IPS-20b (cell line): Measurements from ENCODE around the gene ASPM.
"Not testable (repeated sequence)": the region's sequence is repeated elsewhere in the genome, so short reads cannot be mapped to it uniquely, and the experiment has no call there.

Source experiments
- H3K27ac ChIP-seq: one replicate; pipeline ENCODE4 v1.5.1; 2013; ENCODE audit warnings: low read length
- H3K27me3 ChIP-seq: 2 replicates; pipeline ENCODE4 v1.6.1; 2013; ENCODE audit warnings: mild to moderate bottlenecking, low read length, inconsistent platforms; ENCODE audit not compliant: insufficient read depth
- H3K36me3 ChIP-seq: 2 replicates; pipeline ENCODE4 v1.6.1; 2013; ENCODE audit warnings: low read depth, mild to moderate bottlenecking, inconsistent platforms, low read length, moderate library complexity; ENCODE audit not compliant: insufficient read depth
- H3K4me1 ChIP-seq: 2 replicates; pipeline ENCODE4 v1.6.1; 2013; ENCODE audit warnings: mild to moderate bottlenecking, control low read depth, inconsistent platforms, low read length, moderate library complexity; ENCODE audit not compliant: insufficient read depth
- H3K4me3 ChIP-seq: 2 replicates; pipeline ENCODE4 v1.5.1; 2013; ENCODE audit warnings: mild to moderate bottlenecking, low read length, inconsistent platforms
- H3K9ac ChIP-seq: 2 replicates; pipeline ENCODE4 v1.6.1; 2013; ENCODE audit warnings: low read depth, mild to moderate bottlenecking, inconsistent platforms, low read length, moderate library complexity
- H3K9me3 ChIP-seq: 2 replicates; pipeline ENCODE4 v1.6.1; 2013; ENCODE audit warnings: mild to moderate bottlenecking, low read depth, low read length, inconsistent platforms; ENCODE audit not compliant: insufficient read depth

Gene ASPM

DNA sequence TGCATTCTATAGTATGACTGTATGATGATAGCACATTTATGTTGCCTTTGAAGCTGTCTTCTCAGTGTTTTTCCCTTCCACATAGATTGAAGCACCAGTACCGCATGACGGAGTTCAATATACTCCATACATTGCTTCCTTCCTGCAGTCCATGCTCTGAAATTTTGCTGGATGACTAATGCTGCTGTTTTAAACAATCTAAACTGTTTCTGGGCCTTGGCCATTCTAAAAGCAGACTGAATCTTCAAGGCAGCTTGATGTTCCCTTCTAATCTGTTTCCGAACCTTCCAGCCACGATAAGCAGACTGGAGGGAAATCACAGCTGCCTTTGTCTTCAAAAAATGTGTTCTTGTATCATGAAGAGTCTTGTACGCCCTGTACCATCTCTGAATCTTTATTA is 43.2 kb downstream of the ASPM start:
- Histone ChIP-seq H3K9me3 (peaks cover 55% of the 10 kb centered on the region), H3K27me3 (no peaks in the 10 kb centered on the region)

DNA sequence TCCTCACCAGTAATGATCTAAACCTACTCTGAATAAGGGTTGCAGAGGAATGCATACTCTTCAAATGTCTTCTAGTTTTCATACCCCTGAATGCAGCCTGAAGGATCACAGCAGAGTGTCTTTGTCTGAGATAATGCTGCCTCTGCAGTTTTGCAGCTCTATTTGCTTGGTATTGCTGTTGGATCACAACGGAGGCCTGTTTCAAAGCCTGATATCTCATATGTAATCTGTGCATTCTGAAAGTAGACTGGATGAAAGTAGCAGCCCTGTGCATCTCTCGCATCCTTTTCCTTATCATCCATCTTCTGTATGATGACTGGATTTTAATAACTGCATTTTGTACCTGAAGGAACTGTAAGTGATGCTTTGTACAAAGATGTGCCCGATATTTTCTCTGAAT is 44.5 kb downstream of the ASPM start:
- Histone ChIP-seq H3K4me1 (no peaks in the 10 kb centered on the region; the same call in 1 of the 2 replicates), H3K4me3 (no peak overlapping the region), H3K36me3 (peaks cover 62% of the 10 kb centered on the region), H3K9me3 (peaks cover 55% of the 10 kb centered on the region), H3K9ac (no peak overlapping the region), H3K27ac (no peak overlapping the region), H3K27me3 (no peaks in the 10 kb centered on the region)

More for the DNA sequence above, 43.2 kb downstream of the ASPM start:
- Histone ChIP-seq H3K9ac (no peak overlapping the region), H3K4me3 (no peak overlapping the region), H3K36me3 (peaks cover 74% of the 10 kb centered on the region), H3K27ac (no peak overlapping the region), H3K4me1 (no peaks in the 10 kb centered on the region; the same call in 1 of the 2 replicates)

GRCh38 chr1:197100677-197101076 is 45.8 kb downstream of the ASPM start:
- Histone ChIP-seq H3K9me3 (peaks cover 51% of the 10 kb centered on the region), H3K9ac (no peak overlapping the region), H3K27ac (no peak overlapping the region), H3K36me3 (peaks cover 57% of the 10 kb centered on the region), H3K4me3 (no peak overlapping the region), H3K4me1 (no peaks in the 10 kb centered on the region; the same call in 1 of the 2 replicates), H3K27me3 (no peaks in the 10 kb centered on the region)

GRCh38 chr1:197099444-197099843 is 47.0 kb downstream of the ASPM start:
- H3K36me3 ChIP-seq = peaks cover 49% of the 10 kb centered on the region

DNA sequence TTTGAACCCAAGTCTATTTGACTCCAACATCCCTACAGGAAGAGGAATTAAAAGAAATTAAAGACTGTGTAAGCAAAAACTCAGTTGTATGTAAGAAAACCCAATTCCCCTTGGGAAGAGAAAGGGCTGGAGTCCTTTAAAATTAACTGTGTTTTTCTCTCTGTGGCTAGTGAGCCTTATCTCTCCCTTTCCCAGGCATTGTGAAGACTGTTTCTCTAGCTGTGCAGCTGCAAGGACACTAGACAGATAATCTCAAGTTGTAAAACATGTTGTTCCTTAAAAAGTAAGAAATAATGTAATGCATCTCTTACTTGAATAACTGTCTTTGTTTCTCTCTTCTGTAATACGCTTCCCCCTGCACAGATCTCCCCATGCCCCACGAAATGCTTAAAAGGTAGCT is 49.5 kb downstream of the ASPM start:
- H3K4me1 ChIP-seq, H3K9ac ChIP-seq, H3K27me3 ChIP-seq, H3K27ac ChIP-seq, H3K4me3 ChIP-seq: not testable (repeated sequence)
- H3K9me3 ChIP-seq = peaks cover 14% of the 10 kb centered on the region
- H3K36me3 ChIP-seq = peaks cover 47% of the 10 kb centered on the region

More at GRCh38 chr1:197099444-197099843, 47.0 kb downstream of the ASPM start:
- H3K9ac ChIP-seq = no peak overlapping the region
- H3K4me3 ChIP-seq = no peak overlapping the region
- no peaks in the 10 kb centered on the region for H3K27me3 ChIP-seq
- H3K9me3 ChIP-seq = peaks cover 39% of the 10 kb centered on the region
- H3K4me1 ChIP-seq = no peaks in the 10 kb centered on the region; the same call in 1 of the 2 replicates
- no peak overlapping the region for H3K27ac ChIP-seq

DNA sequence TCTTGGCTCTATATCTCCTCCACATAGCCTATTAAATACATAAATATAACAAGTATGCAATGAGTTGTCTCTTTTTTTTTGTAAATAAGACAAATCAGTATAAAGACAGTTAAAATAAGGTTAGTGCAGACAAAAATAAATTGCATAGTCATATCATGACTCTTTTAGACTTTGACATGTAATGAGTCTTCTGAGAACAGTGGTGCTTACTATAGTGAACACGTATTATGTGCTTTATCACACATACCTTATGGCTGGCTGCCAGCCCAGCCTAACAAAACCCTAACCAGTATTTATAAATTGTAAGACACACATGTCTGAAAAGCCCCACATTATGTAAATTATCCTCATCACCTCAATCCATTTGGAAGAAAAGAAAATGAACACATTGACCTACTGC is 50.3 kb downstream of the ASPM start:
- H3K9ac ChIP-seq = no peak overlapping the region
- no peaks in the 10 kb centered on the region for H3K27me3 ChIP-seq
- no peak overlapping the region for H3K27ac ChIP-seq
- H3K9me3 ChIP-seq = peaks cover 7% of the 10 kb centered on the region; the same call in 1 of the 2 replicates
- H3K36me3 ChIP-seq = peaks cover 54% of the 10 kb centered on the region
- no peak overlapping the region for H3K4me3 ChIP-seq
- H3K4me1 ChIP-seq = no peaks in the 10 kb centered on the region

DNA sequence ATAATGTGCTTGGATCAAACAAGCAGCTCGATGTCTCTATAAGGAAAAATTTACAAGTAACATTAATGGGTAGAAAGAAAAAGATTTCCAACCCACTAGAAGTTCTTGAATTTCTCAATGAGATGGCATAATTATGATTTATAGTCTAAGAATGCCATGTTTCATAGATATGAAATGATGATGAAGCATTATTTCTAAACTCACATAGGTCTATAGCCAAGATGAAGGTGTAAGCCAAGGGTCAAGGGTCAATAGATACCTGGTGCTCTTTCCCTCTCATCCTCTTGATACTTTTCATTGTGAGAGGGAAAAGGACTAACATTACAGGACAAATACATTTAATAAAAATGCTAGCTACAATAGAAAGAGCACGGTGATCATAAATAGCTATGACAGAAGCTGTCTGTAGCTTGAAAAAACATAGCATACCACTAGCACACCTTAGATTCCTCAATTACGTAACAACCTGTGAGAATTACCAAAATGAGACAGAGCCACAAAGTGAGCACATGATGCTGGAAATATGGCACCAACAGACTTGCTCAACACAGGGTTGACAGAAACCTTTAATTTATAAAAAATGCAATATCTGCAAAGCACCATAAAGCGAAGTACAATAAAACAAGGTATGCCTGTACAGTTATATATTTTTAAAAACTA is 53.1 kb downstream of the ASPM start:
- Histone ChIP-seq H3K27me3 (no peaks in the 10 kb centered on the region), H3K9ac (no peak overlapping the region), H3K4me3 (no peak overlapping the region), H3K9me3 (no peaks in the 10 kb centered on the region), H3K36me3 (peaks cover 72% of the 10 kb centered on the region), H3K4me1 (no peaks in the 10 kb centered on the region), H3K27ac (no peak overlapping the region)

- no peaks in the 10 kb centered on the region for H3K27me3 ChIP-seq
- H3K4me3 ChIP-seq = no peak overlapping the region
- no peaks in the 10 kb centered on the region for H3K4me1 ChIP-seq
- H3K36me3 ChIP-seq = peaks cover 79% of the 10 kb centered on the region
- H3K27ac ChIP-seq = no peak overlapping the region
- no peak overlapping the region for H3K9ac ChIP-seq
- no peaks in the 10 kb centered on the region for H3K9me3 ChIP-seq
Observed at GRCh38 chr1:197092491-197093023, 53.9 kb downstream of the ASPM start.

GRCh38 chr1:197083474-197083873 is 63.0 kb downstream of the ASPM start:
- peaks cover 73% of the 10 kb centered on the region for H3K36me3 ChIP-seq

DNA sequence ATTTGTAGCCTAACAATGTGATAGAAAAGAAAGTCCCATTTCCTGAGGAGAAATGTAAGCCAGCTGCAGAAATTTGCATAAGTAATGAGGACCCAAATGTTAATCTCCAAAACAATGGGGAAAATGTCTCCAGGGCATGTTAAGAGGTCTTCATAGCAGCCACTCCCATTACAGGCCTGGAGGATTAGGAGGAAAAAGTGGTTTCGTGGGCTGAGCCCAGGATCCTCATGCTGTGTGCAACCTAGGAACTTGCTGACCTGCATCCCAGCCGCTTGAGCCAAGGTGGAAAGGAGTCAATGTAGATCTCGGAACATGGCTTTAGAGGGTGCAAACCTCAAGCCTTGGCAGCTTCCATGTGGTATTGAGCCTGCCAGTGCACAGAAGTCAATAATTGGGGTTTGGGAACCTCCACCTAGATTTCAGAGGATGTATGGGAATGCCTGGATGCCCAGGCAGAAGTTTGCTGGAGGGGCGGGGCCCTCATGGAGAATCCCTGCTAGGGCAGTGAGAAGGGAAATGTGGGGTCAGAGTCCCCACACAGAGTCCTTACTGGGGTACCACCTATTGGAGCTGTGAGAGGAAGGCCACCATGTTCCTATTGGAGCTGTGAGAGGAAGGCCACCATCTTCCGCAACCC is 65.2 kb downstream of the ASPM start:
- peaks cover 50% of the 10 kb centered on the region for H3K36me3 ChIP-seq
- H3K9me3 ChIP-seq = peaks cover 53% of the 10 kb centered on the region

More at GRCh38 chr1:197083474-197083873, 63.0 kb downstream of the ASPM start:
- no peak overlapping the region for H3K9ac ChIP-seq
- no peak overlapping the region for H3K27ac ChIP-seq
- H3K4me1 ChIP-seq = no peaks in the 10 kb centered on the region
- peaks cover 53% of the 10 kb centered on the region for H3K9me3 ChIP-seq
- H3K27me3 ChIP-seq = no peaks in the 10 kb centered on the region
- no peak overlapping the region for H3K4me3 ChIP-seq

DNA sequence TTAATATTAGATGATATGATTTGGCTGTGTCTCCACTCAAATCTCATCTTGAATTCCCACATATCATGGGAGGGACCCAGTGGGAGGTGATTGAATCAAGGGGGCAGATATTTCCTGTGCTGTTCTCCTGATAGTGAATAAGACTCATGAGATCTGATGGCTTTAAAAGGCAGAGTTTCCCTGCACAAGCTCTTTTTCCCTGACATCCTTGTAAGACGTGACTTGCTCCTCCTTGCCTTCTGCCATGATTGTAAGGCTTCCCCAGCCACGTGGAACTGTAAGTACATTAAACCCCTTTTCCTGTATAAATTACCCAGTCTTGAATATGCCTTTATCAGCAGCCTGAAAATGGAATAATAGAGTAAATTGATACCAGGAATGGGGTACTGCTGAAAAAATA is 66.1 kb downstream of the ASPM start:
- Histone ChIP-seq H3K4me1 (no peaks in the 10 kb centered on the region), H3K36me3 (peaks cover 41% of the 10 kb centered on the region), H3K27me3 (no peaks in the 10 kb centered on the region), H3K9me3 (peaks cover 49% of the 10 kb centered on the region), H3K4me3 (no peak overlapping the region), H3K27ac (no peak overlapping the region), H3K9ac (no peak overlapping the region)

More for the DNA sequence above, 65.2 kb downstream of the ASPM start:
- no peaks in the 10 kb centered on the region for H3K27me3 ChIP-seq
- no peak overlapping the region for H3K4me3 ChIP-seq
- H3K4me1 ChIP-seq = no peaks in the 10 kb centered on the region
- H3K27ac ChIP-seq = no peak overlapping the region
- no peak overlapping the region for H3K9ac ChIP-seq

DNA sequence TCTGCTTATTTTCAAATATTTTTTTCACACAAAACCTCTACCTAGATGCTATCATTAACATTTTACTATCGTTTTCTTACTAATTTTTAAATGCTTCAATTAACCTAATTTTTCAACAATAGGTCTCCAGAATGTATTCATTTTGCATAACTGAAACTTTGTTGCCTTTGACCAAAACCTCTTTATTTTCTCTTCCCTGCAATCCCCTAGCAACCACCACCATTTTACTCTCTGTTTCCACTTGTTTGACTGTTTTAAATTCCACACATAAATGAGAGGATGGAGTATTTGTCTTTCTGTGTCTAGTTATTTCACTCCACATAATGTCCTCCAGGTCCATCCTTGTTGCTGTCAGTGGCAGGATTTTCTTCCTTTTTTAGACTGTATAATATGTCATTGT is 69.9 kb downstream of the ASPM start:
- no peak overlapping the region for H3K9ac ChIP-seq
- H3K9me3 ChIP-seq = peaks cover 17% of the 10 kb centered on the region
- no peaks in the 10 kb centered on the region for H3K27me3 ChIP-seq
- no peak overlapping the region for H3K4me3 ChIP-seq
- H3K4me1 ChIP-seq = no peaks in the 10 kb centered on the region
- H3K36me3 ChIP-seq = peaks cover 4% of the 10 kb centered on the region; the same call in 1 of the 2 replicates
- no peak overlapping the region for H3K27ac ChIP-seq
